Activated gamma-delta T cell treated with anti-CD3 and anti-CD28 coated beads, Interleukin-2, amount 50 U/mL, for 16 hours (primary cell): ENCODE results near the gene PTGIR.
A peak's percentile ranks its signal among the peaks of the same experiment; 100 is the strongest.

Experiments used
- DNase-seq: peaks from one replicate; pipeline ENCODE4 v3.0.0-alpha.2; 2020; ENCODE audit warnings: low read depth

The PTGIR gene, protein sequence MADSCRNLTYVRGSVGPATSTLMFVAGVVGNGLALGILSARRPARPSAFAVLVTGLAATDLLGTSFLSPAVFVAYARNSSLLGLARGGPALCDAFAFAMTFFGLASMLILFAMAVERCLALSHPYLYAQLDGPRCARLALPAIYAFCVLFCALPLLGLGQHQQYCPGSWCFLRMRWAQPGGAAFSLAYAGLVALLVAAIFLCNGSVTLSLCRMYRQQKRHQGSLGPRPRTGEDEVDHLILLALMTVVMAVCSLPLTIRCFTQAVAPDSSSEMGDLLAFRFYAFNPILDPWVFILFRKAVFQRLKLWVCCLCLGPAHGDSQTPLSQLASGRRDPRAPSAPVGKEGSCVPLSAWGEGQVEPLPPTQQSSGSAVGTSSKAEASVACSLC

DNA sequence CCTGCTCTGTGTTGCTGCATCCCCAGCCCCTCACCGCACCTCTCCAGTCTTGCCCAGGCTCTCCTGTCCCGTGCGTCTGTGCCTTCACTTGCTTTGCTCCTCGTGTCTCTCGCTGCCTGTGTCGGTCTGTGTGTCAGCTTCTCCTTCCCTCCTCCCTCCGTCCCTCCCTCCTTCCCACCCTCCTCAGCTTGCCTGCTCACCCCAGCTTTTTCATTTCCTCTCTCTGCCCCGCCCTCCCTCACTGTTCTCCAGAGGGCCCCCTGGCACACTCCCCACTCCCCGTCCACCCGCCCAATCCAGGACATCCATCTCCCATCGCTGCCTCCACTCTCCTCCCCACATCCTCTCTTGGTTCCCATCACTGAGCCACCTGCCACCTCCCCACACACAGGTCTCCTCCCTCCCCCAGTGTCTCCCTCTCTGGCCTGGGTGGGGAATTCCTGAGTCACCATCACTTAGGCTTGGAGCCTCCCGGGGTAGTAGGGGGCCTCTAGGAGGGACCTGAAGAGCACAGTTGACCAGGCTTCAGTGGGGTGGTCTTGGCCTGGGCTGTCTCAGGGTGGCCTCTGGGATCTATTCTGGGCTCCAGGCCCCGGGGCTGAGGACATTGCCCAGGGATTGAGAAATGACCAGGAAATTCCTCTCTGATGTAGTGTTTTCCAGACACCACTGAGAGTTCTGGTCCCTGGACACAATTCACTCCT lies at the start of gene PTGIR:
Gene PTGIR (minus strand): TSS at position 132 of the 704 bp plus-strand sequence. CDS start 864 bp downstream, outside the sequence.
- DNase-seq = no peak

DNA sequence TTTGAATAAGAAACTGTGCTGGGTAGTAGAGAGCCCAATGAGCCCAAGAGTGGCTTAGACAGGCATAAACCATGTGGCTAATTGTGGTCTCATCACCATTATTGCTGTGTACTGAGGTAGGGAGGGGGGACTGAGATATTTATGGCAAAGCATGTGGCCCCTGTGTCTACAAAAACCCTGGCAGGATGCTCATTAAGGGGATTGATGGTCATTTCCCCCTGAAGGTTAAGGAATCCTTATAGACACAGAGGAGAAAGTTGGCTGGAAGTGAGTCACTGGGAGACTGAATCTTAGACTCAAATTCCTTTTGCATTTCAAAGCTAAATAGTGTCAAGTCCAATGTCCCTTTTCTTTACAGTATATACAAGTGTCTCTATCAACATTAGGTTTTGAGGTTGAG lies 45.9 kb upstream of the PTGIR start:
- DNase-seq = no peak

DNA sequence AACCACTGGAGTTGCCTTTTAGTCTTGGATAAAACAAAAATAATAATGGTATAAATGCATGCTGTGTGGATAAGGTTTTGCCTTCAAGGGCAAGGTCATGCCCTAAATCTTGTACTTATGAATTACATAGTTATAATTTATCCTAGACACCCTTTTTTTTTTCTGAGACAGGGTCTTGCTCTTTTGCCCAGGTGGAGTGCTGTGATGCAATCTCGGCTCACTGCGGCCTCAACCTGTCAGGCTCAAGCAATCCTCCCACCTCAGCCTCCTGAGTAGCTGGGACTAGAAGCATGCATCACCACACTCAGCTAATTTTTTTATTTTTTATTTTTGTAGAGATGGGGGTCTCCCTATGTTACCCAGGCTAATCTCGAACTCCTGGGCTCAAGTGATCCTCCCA lies 43.8 kb upstream of the PTGIR start:
- DNase-seq = no peak

DNA sequence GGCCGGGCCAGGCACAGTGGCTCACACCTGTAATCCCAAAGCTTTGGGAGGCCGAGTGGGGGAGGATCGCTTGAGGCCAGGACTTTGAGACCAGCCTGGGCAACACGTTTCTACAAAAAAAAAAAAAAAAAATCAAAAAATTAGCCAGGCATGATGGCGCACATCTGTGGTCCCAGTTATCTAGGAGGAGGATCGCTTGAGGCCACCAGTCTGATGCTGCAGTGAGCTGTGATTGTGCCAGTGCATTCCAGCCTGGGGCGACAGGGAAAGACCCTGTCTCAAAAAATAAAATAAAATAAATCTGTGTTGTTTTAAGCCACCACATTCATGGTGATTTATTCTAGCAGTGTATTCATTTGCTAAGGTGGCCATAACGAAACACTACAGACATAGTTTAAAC lies 40.2 kb upstream of the PTGIR start:
- DNase-seq = no peak

DNA sequence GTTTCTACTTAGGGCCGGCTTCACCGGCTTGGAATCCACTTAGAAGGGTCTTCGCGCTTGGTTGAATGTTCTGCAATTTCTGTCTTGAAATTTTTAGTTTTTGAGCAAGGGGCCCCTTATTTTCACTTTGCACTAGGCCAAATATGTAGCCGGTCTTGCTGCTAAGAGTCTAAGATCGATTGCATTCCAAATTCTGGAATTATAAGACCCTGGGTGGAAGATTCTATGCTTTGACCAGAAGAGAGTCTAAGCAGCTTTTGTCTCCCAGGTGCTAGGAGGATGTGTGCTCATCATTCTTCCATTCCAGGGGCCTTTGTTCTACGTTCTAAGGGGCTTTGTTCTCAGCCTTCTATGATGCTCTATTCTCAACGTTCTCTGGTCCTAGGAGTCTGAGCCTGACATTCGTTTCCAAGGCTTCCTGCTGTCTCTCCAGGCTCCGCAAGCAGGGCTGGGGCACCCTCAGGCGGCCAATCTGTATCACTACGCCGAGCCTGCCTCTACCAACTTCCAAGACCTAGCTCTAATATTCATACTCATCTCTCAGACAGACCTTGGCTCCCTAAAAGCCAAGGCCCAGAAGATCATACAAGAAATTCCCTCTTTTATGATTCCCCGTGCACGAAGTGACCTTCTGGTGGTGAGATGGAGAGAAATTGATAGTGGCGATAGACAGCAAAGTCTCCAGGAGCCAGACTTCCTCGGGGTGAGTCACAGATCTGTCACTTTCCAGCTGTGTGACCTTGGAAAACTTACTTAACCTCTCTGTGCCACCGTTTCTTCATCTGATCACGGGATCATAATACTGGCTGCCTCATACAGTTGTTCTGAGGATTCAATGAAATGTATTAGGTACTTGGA lies 37.1 kb upstream of the PTGIR start:
- DNase-seq = peak; percentile 47

DNA sequence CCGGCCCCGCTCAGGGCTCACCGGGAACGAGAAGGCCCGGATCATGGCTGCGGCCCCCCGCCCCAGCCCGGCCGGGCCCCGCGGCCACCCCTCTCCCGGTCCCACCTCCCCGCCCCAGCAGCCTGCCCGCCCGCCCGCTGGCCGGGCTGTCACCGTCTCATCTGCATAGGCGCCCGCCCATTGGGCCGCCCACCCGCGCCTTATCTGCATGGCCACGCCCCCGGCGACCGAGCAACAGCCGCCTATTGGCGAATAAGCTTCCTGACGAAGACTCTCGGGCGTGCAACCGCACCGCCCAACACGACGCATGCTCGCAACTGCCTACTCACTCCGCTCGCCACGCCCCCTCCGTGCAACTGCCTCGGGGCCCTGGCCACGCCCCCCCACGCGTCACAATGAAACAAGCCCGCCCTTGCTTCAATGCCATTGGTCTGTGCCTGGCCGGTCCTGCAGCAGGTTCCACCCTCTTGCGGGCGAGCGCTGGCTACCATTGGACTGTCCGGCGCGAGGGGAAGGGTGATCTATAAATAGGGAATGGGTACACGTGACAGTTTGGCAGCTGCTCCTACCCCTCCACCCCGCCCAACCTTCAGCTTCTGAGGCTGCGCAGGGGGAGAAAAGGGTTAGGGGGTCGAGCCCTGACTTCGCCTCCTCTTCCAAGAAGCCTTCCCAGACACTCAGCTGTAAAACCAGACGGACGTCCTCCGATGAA lies 36.3 kb upstream of the PTGIR start, which contains the start of gene DACT3:
Gene DACT3 (minus strand): TSS at position 163 of the 712 bp plus-strand sequence. CDS start 118 bp downstream, at position 45.
- peak; percentile 100 for DNase-seq

DNA sequence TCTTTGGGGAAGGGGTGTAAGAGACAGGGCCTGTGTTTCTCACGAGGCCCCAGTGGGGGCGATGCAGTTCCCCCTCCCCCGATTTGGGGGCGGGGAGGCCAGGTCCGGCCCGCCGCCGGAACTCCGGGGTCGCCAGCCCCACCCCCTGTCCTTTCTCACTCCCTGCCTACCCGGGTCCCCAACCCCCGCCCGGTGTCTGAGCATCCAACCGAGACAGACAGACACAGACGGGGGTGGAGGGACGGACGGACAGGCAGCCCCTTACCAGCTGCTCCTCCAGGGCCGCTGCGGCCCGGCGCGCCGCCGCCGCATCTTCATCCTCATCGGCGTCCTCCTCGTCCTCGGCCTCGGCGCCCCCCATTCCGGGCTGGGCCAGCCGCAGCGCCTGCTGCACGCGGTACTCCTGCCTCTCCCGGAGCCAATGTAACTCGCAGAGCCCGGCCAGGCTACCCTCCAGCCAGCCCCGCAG lies 35.7 kb upstream of the PTGIR start:
- DNase-seq = no peak

DNA sequence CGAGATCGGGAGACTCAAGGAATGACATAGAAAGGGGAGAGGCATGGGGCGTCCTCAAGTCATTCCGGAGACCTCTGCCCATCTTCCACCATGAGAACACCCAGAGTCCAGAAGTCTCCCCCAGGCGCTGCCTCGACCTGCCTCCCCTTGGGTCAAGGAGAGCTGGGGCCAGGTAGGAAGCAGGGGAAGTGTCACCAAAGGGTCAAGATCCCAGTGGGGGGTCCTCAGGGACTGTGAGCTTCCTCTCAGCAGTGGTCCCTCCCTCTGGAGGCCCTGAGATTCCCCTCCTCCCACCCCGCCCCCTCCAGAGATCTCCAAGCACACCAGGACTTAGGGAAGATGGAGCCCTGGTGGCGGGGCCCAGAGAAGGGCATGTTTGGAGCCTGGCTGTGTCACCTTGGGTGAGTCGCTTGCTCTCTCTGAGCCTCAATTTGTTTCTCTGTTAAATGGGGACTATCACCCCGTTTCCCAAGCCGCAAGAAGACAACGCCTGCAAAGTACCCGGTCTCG lies 35.2 kb upstream of the PTGIR start:
- no peak for DNase-seq

DNA sequence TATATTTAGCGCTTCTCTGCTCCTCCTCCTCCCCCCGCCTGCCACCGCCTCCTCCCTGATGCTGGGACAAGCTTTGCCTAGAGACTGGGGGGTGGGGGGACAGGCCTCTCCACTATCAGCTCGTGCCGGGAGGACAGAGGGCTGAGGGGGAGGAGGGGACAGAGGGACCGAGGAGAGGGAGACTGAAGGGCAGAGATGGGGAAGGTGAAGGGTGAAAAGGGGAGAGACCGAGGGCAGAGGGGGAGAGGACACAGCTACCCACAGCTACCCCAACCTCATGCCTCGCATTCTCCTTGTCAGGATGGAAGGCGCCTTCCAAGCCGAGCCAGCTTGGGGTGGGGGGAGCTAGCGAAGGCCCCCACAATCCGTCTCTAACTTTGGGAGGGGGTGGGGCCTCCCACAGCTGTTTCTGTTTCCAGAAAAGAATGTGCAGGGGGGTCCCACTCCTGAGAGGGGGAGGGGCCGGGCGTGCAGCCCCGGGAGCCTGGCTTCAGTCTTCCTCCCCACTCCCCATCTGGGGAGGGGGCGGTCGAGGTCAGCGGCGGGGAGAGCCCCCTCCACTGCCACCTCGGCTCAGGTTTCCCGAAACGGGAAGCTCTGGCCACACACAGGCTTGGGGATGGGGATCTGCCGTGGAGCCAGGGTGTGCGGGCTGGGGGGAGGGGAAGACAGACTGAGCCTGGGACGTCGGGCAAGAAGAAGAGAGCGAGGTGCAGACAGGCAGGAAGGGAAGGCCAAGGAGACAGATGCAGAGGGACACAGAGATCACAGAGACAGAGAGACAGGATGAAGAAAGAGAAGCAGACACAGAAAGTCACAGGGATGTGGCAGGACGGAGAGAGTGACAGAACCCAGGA lies 34.5 kb upstream of the PTGIR start:
- no peak for DNase-seq

DNA sequence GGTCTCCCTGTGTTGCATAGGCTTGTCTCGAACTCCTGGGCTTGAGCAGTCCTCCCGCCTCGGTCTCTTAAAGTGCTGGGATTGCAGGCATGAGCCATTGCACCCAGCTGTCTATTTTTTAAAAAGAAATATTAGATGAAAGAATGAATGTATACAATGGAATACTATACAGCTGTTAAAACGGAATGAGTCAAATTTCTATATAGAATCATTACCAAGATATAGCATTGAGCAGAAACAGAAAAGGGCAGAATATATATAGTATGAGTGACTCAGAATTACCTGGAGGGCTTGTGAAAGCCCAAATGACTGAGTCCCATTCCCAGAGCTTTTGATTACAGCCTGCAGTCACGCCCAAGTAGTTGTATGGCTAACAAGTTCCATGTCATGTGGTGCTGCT lies 31.7 kb upstream of the PTGIR start:
- DNase-seq = no peak

DNA sequence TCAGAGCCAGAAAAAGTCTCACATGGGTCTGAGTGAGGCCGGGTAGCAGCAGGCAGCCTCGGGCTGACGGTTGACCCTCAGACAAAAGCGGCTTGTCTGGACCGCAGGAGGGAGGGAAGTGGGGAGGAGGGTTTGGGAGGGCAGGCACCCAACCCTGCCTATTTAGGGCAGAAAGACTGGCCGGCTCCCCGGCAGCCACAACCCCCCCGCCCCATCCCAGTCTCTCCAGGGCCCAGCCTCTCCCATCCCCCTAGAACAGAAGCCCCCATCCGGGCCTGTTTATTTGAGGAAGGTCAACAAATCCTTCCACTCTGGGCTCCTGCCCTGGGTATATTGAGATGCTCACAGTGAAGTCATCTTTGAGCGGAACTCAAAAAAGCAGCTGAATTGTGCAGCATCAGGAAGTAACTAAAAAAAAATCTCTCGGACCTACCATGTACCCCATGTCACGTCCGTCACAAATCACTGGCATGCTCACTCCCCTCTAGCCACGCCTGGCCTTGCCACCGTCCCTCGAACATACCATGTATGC lies 29.8 kb upstream of the PTGIR start:
- DNase-seq = no peak

DNA sequence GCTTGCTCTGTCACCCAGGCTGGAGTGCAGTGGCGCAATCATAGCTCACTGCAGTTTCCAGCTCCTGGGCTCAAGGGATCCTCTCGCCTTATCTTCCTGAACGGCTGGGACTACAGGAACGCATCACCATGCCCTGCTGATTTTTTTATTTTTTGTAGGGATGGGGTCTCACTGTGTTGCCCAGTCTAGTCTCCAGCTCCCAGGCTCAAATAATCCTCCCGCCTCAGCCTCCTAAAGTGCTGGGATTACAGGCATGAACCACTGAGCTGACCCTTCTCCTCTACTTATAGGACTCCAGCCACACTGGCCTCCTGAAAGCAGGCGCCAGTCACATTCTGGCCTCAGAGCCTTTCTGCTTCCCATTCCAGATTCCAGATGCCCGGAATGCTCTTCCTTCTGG lies 25.6 kb upstream of the PTGIR start:
- DNase-seq = no peak

DNA sequence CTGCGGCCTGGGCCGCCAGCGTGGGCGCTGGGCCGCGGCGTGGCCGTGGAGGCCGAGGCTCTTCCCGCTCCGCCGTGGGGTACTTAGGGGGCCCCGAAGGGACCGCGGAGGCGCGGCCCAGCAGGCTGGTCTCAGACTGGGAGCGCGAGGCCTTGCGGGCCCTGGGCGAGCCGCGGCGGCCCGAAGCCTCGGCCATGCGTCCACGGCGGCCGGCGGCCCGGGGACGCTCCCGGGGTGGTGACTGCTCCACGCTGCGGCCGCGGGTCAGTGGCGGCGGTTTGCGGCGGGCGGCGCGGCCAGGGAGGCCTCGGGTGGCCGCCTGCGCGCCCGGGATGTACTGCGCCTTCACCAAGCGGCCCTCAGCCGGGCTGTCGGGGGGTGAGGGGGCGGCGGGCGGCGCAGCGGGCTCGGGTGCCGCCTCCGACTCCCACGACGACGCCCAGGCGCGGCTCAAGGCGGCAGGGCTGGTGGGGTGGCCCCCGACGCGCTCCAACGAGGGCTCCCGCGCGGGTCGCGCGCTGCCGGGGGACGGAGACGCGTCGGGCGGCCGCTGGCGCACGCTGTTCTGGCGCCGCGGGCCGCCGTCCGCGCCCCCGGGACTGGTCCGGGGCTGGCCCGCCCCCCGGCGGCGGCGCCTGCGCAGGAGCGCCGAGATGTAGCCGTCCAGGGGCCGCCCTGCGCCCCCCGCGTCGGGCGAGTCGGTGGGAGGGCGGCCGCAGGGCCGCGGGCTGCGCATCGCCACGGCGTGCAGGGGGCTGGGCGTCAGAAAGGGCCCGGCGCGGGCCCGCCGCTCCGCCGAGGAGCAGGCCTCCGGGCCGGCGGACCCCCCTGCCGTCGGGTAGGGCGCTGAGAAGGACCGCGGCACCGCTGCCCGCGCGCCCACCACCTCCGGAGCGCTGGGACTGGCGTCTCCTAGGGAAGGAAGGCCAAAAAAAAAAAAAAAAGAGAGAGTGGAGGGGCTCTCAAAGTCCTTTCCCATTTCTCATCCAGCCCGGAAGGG lies 24.4 kb upstream of the PTGIR start:
- no peak for DNase-seq

DNA sequence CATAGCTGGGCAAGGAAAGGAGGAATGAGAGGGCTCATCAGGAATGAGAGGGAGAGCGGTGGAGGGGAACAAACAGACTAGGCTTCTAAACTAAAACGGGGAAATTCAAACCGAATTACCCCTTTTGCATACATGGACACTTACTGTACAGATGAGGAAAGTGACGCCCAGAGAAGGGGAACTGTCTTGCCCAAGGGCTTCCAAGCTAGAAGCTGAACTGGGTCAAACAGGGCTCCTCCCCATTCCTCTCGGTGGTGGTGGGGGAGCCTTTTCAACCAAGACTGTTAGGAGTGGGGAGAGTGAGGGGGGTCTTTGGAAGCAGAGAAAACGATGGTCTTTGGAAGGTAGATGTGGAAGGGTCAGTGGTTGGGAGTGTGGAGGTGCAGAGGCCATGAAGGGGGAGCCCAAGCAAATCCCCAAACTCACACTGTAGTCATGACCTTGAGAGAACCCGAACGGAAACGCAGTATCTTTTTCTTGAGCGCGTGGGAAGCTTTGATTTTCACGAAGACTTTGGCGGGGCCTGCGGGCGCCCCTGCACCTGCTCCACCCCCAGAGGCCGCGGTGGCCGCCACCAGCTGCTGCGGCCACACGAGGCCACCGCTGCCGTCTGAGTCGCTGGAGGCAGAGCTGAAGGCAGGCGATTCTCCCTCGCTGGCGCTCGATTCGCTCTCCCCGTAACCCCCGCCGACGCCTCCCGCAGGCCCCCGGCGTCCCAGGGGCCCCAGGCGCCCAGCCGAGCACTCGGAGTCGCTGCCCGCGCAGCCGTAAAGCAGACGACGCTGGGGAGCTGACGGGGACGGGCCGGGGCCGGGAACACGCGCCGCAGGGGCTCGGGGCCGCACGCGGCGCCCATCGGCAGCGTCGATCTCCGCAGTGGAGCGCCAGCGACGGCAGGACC lies 23.4 kb upstream of the PTGIR start:
- DNase-seq = no peak

DNA sequence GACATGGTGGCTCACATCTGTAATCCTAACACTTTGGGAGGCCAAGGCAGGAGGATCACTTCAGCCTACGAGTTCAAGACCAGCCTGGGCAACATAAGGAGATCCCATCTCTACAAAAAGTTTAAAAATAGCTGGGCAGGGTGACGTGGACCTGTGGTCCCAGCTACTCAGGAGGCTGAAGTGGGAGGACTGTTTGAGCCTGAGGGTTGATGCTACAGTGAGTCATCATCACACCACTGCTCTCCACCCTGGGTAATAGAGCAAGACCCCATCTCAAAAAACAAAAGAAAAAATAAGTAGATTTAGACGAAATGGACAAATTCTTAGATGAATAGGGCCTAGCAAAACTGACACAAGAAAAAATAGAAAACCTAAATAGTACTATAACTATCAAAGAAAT lies 21.5 kb upstream of the PTGIR start:
- no peak for DNase-seq

DNA sequence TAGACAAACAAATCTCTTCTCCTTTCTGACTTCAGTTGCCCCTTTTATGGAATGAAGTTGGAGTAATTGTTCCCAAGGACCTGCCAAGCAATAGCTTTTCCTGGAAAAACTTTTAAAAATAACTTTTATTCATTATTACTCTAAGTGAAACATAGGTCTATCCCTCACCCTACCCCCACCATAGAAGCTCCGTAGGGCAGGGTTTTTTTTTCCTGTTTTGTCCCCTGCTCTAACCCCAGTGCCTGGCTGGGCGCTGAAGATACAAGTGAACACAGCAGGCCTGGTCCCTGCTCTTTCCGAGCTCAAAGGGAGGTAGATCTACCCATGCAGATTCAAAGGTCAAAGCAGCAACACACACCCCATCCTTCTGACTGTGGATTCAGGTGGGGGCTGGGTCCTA lies 19.8 kb upstream of the PTGIR start:
- no peak for DNase-seq

DNA sequence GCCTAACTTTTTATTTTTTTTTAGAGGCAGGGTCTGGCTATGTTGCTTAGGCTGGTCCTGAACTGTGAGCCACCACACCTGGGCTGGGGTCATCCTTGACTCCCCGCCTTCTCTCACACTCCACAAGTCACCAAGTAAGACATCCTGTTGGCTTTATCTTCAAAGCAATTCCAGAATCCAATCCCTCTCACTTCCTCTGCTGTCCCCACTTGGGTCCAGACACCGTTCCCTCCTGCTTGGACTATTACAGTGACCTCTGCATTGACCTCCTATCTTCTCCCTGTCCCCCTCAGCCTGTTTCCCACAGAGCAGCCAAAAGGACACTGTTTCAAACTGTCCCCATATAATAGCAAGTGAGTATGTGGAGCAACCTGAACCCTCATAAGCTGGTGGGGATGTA lies 15.8 kb upstream of the PTGIR start:
- DNase-seq = no peak
